ENCODE data around the gene E2F2.

Gene E2F2

GRCh38 chr1:23460519-23460918, 70.5 kb downstream of the E2F2 start:
- no peak for DNase-seq (ENCODE audit: low read depth)

GRCh38 chr1:23459338-23459757, 71.7 kb downstream of the E2F2 start:
- DNase-seq (ENCODE audit: low read depth): no peak

Data from activated T-cell treated with anti-CD3 and anti-CD28 coated beads for 1 hour (primary cell).